GM18858 (cell line): ENCODE measurements around the gene PCMT1.
"Not testable (repeated sequence)": the region's sequence is repeated elsewhere in the genome, so short reads cannot be mapped to it uniquely, and the experiment has no call there.

ENCODE experiments used
- ATAC-seq: cut with Tn5 transposase; IDR thresholded peaks from one replicate; pipeline ENCODE4 v1.9.1; 2021; ENCODE audit not compliant: unreplicated experiment

The PCMT1 gene

DNA sequence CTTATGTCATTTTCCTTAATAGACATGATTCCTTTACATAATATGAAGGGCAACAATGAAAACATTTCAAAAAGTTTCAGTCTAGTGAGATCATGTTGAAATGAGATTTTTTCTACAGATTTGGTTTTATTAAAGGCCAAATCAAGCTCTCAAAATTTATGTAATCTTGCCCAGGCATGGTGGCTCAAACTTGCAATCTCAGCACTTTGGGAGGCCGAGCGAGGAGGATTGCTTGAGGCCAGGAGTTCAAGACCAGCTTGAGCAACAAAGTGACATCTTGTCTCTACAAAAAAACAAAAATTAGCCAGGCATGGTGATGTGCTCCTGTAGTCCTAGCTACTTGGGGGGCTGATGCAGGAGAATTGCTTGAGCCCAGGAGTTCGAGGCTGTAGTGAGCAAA, 63.8 kb downstream of the PCMT1 start:
- no peak for ATAC-seq

DNA sequence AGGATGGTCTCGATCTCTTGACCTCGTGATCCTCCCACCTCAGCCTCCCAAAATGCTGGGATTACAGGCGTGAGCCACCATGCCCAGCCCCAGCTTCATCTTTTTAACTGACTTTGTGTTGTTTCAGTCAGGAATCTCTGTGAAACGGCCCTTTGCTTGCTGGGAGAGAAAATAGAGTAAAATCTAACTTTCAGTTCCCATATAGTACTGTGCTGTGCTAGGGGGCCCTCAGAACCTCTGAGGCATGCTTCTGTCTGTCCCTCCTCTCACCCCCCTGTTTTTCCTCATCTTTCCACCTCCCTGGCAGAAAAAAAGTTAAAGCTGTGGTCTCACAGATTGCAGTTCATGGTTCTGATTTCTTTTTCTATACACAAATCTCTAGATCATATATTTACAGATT, 66.2 kb downstream of the PCMT1 start:
- ATAC-seq = peak; percentile 72

DNA sequence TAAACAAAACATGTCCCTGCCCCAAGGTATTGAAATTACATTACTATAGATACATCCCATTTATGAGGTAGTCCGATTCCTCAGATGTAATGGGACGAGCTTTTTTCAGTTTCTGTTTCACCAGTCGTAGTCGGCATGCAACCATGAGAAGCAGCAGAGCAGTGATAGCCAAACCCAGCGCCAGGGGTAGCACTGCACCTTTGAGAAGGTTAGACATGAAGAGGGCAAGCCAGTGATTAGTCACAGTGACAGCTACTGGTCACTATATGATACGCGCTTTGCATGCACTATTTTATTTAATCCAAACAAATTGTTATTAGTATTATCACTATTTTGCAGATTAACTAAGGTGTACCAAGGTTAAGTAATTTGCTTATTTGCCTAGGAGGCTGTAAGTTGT, 71.0 kb downstream of the PCMT1 start:
- ATAC-seq = no peak

DNA sequence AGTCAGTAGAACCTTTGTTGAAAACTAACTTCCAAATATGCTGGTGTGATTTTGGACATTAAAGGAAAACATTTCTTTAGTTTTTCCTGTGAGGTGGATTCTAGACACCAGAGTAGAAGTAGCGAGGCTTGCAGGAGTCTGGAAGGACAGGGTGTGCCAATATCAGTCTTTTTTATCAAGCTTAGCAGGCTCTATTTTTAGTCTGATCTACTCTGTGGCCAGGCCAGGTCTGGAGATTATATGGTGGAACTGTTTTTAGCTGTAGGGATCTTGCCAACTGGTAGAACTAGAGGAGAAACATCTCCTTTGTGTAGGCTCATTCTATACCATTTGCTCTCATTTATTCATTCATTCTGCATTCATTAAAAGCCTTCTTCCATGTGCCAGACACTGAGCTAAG, 72.0 kb downstream of the PCMT1 start:
- no peak for ATAC-seq

DNA sequence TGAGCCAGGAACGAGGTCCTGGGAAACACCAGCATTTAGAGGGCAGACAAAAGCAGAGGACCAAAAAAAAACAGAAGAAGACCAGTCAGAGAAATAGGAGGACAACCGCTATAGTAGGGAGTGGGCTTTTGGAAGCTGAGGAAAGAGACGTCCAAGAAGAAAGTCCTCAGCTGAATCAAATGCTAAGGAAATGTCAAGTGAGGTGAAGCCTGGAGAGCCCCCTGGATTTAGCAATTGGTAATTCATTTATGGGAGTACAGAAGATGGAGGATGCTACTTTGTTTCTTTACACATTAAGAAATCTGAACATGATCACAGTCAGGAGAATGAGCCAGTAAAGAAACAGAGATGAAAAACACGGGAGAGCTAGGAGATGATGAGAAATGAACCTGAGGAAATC, 73.5 kb downstream of the PCMT1 start:
- ATAC-seq = no peak

DNA sequence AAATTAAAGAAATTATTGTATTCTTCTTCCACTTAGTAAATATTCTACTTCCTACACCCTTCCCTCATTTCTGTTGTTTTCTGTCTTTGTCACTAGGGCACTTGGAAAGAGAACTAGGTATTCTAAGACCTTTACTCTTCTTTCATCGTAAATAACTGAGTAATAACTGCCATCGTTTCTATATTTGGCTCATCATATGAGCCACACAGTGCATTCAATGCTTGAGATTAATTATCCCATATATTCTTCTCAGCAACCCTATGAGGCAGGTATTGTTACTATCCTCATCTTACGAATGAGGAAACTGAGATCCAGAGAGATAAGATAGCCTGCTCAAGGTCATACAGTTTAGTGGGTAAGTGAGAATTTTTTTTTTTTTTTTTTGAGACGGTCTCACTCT, 75.8 kb downstream of the PCMT1 start:
- no peak for ATAC-seq

DNA sequence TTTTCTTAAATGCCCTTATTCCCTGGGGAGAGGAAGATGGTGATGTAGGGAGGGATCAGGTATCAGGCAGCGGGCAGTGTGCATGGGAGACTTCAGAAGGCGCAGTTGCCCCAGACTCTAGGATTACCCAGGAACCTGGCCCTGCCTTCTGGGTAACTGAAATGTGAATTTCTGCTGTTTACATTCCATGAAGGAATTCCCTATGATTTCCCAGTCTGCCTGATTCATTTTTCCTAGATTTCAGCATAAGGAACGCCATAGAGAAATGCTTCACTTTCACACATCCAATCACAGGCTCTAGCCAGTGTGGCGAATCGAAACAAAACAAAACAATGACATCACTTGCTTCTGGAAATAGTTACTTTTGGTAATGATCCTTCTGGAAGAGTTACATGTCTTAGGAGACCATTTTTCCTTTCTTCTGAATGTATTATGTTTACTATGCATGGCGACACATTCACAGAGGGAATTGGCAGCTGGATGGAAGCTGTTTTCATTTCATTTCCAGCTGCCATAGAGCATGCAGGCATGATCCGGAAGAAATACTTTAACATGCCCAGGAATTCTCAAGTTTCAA, 81.3 kb downstream of the PCMT1 start:
- ATAC-seq = no peak

- no peak for ATAC-seq
Observed at GRCh38 chr6:149831308-149831820, 81.8 kb downstream of the PCMT1 start.

- ATAC-seq = no peak
Observed at GRCh38 chr6:149833651-149834050, 84.1 kb downstream of the PCMT1 start.

DNA sequence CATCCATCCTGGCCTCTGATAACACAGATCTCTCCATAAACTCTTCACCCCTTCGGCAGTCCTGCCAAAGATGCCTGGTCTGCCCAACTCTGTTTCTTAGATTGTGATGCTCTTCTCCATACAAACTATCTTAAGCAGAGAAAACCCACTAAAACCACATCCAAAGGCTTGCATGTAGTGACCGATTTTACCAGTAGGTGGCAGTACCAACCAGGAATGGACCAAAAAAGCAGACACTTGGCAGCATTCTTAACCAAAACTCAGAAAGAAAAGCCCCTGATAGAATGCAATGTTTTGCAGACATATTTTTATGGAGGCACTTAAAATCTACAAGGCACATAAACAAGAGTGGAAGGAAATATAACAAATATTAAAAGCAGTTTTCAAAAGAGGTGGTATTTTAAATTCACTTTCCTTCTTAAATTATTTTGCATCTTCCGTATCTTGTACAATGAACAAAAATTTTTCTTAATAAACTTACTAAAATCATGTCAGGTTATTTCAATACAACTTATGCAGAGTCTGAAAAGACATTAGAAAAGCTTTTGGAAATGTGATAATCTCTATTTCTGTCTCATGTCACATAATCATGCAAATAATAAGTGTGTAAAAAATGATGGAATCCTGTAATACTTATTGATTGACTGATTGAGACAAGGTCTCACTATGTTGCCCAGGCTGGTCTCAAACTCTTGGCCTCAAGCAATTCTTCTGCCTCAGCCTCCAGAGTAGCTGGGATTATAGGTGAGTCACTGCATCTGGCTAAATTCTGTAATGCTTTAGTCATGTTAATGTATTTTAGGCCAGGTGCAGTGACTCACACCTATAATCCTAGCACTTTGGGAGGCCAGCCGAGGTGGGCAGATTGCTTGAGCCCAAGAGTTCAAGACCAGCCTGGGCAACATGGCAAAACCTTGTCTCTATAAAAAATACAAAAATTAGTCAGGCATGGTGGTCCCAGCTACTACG, 85.3 kb downstream of the PCMT1 start:
- ATAC-seq = no peak

DNA sequence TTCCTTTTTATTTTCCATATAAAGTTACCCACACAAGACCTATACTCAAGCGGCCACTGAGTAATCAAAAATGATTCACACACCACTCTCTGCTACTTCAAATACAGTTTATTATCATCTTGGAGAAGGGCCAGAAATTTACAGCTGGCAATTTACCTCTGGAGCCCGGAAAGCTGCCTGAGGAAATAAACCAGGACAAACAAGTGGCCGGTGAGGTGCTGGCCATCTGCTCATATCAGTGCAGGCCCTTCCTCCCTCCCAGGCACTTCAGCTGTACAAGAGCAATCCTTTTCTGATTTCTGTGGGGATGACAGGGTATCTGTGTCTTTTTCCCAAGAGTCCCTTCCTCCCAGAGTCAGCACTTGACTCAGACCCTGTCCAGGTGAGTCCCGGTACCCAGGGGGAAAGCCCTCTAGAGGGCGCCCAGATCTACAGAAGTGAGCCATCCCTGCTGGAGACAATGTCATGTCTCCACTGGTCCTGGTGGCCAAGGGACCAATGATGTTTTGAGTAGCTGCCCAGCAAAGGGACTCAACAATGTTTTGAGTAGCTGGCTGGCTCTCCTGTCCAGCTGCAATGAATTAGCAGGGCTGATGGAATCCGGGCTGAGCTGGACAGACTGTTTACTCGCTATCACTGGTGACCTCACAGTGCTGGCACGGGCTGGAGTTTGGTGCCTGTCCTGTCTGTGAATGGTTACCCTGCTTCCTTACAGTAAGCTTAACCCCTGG, 91.0 kb downstream of the PCMT1 start:
- ATAC-seq = no peak

DNA sequence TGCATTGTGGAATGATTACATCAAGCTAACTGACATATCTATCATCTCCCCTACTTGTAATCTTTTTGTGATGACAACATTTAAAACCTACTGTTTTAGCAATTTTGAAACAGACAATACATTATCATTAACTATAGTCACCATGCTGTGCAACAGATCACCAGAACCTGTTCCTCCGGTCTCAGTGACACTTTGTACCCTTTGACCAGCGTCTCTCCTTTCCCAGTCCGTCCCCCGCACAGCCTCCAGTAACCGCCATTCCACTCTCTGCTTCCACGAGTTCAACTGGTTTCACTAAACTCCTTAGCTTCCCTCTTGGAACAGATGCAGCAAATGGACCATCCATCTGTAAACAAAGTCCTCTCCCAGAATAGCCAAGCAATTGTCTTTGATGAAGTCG, 92.8 kb downstream of the PCMT1 start:
- no peak for ATAC-seq

GRCh38 chr6:149843051-149843633, 93.6 kb downstream of the PCMT1 start:
- no peak for ATAC-seq

- not testable (repeated sequence) for ATAC-seq
Observed at GRCh38 chr6:149844036-149844435, 94.5 kb downstream of the PCMT1 start.

GRCh38 chr6:149844480-149844879, 94.9 kb downstream of the PCMT1 start:
- no peak for ATAC-seq

- no peak for ATAC-seq
Observed at GRCh38 chr6:149845549-149845948, 96.0 kb downstream of the PCMT1 start.

DNA sequence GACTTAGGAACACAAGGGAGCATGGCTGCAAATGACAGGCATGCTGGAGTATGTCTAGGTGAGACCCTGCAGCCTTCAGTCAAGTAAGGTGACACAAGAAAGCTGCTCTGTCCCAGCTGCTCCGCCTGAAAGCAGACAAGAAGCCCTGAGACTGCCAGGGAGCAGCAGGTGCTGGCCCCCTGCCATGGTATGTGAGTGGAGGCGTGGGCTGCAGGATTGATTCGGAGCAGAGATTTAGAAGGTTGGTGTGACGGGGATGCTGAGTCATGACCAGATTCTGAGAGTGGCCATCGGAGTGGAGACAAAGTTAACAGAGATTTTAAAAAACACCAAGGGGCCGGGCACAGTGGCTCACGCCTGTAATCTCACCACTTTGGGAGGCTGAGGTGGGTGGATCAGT, 96.8 kb downstream of the PCMT1 start:
- no peak for ATAC-seq

- no peak for ATAC-seq
Observed at GRCh38 chr6:149847939-149848267, 98.4 kb downstream of the PCMT1 start.

DNA sequence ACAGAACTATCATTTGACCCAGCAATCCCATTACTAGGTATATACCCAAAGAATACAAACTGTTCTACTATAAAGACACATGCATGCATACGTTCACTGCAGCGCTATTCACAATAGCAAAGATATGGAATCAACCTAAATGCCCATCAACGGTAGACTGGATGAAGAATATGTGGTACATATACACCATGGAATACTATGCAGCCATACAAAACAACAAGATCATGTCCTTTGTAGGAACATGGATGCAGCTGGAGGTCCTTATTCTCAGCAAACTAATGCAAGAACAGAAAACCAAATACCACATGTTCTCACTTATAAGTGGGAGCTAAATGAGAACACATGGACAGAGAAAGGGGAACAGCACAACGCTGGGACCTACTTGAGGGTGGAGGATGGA, 98.8 kb downstream of the PCMT1 start:
- not testable (repeated sequence) for ATAC-seq

DNA sequence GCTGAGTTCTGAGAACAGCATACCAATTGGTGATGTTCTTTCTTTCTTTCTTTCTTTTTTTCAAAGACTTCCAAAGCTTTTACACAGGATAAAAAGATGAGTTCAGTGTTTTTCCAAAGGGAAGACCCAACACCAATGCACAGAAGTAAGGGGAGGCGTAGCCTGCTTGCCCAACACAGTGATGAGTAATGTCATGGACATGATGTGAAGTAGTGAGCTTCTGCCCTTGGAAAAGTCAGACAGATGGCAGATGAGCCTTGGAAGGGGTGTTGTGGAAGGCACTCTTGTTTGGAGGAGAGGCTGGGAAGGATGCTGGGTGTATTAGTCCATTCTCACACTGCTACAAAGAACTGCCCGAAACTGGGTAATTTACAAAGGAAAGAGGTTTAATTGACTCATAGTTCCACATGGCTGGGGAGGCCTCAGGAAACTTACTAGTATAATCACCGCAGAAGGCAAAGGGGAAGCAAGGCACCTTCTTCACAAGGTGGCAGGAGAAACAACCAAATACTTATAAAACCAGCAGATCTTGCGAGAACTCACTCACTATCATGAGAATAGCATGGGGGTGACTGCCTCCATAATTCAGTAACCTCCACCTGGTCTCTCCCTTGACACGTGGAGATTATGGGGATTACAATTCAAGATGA, 102.0 kb downstream of the PCMT1 start:
- ATAC-seq = no peak

DNA sequence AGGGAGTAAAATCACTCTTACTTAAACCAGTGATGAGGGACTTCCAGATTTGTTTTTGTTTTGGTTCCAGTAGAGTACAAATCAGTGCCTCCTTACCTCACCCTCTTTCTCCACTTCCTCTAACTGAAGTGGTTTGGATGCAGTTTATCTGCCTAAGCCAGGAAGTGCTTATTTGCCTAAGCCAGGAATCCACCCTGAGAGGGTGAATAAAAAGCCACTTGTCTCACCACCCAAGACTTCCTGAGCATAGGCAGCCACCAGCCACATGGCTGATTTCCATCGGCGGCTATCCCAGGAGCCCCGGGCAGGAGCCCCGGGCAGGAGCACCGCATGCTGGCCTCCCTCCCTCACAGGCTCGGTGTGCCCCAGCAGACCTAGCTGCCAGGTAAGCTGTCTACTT, 102.6 kb downstream of the PCMT1 start:
- peak; percentile 55 for ATAC-seq
